Keratinocyte (primary cell): ENCODE data around the gene CILP2. TPM values are rescaled to one million over a fixed set of nuclear protein-coding genes. Genes with fewer than 3 reads are reported as not detected.

Experiments
- DNase-seq: peaks from one replicate; pipeline ENCODE4 v3.0.0-alpha.2; 2011; ENCODE audit warnings: low read depth, missing footprints, low spot score
- FAIRE-seq: peaks from 2 replicates; lab custom pipeline; 2011; peaks lifted over from hg19 to GRCh38; lab: Jason Lieb, UNC
- H2AFZ ChIP-seq: 2 replicates; pipeline ENCODE4 v1.6.0; 2012; ENCODE audit warnings: low read length, control low read depth, inconsistent platforms; ENCODE audit not compliant: control insufficient read depth
- H3K27ac ChIP-seq: 2 replicates; pipeline ENCODE4 v1.5.1; 2011; ENCODE audit warnings: low read length; ENCODE audit not compliant: control insufficient read depth, insufficient read depth
- H3K27me3 ChIP-seq: 3 replicates; pipeline ENCODE4 v1.6.0; 2011; ENCODE audit warnings: low read length; ENCODE audit not compliant: control insufficient read depth, insufficient read depth; ENCODE audit errors: extremely low read depth
- H3K36me3 ChIP-seq, 2 experiments: 2 replicates in 1 of 2; 3 replicates in 1 of 2; pipeline ENCODE4 v1.5.1; 2011; ENCODE audit warnings: low read length in 2 of 2, mild to moderate bottlenecking in 1 of 2; ENCODE audit not compliant: control insufficient read depth in 2 of 2, insufficient read depth in 2 of 2; ENCODE audit errors: extremely low read depth in 1 of 2
- H3K4me1 ChIP-seq: 3 replicates; pipeline ENCODE4 v1.5.1; 2011; ENCODE audit warnings: low read length; ENCODE audit not compliant: control insufficient read depth, insufficient read depth; ENCODE audit errors: extremely low read depth
- H3K4me2 ChIP-seq: 3 replicates; pipeline ENCODE4 v1.6.0; 2011; ENCODE audit warnings: low read depth, low read length; ENCODE audit not compliant: control insufficient read depth, insufficient read depth; ENCODE audit errors: extremely low read depth
- H3K4me3 ChIP-seq, 3 experiments: fragments of 200-600 bp in 1 of 3; sonication (generic) in 1 of 3; 2 replicates in 2 of 3; 3 replicates in 1 of 3; pipeline ENCODE4 v1.5.1; 2011 to 2016; ENCODE audit warnings: low read length in 3 of 3, mild to moderate bottlenecking in 3 of 3, control low read depth in 2 of 3, inconsistent platforms in 1 of 3, low read depth in 1 of 3, mixed read lengths in 1 of 3, mixed run types in 1 of 3, moderate library complexity in 1 of 3; ENCODE audit not compliant: control insufficient read depth in 2 of 3, insufficient read depth in 2 of 3; ENCODE audit errors: extremely low read depth in 1 of 3
- H3K79me2 ChIP-seq: 2 replicates; pipeline ENCODE4 v1.6.0; 2012; ENCODE audit warnings: low read length; ENCODE audit not compliant: control insufficient read depth, insufficient read depth
- H3K9ac ChIP-seq: 3 replicates; pipeline ENCODE4 v1.6.0; 2011; ENCODE audit warnings: low read length; ENCODE audit not compliant: control insufficient read depth, insufficient read depth; ENCODE audit errors: extremely low read depth
- H3K9me1 ChIP-seq: 3 replicates; pipeline ENCODE4 v1.6.0; 2011; ENCODE audit warnings: low read length; ENCODE audit not compliant: control insufficient read depth, insufficient read depth; ENCODE audit errors: extremely low read depth
- H3K9me3 ChIP-seq: 2 replicates; pipeline ENCODE4 v1.5.1; 2012; ENCODE audit warnings: low read depth, low read length; ENCODE audit not compliant: control insufficient read depth
- H4K20me1 ChIP-seq: 3 replicates; pipeline ENCODE4 v1.6.0; 2011; ENCODE audit warnings: low read length; ENCODE audit not compliant: control insufficient read depth, insufficient read depth; ENCODE audit errors: extremely low read depth
- EZH2 ChIP-seq: IDR thresholded peaks from one replicate; pipeline ENCODE4 v1.6.1; 2012; ENCODE audit warnings: inconsistent platforms, mild to moderate bottlenecking, low read length, moderate library complexity
- dilution Hi-C: fragments of 300-500 bp; cut with MboI; formaldehyde crosslinking; loops from one replicate; pipeline ENCODE4 v1.7.0; 2020; ENCODE audit warnings: low sequenced_read_pairs; ENCODE audit not compliant: extremely low pct_ligation_motif_present
- polyA plus RNA-seq, 5 experiments: library from polyadenylated mRNA; depleted of rRNA in 3 of 5; stranded (reverse) in 3 of 5; stranded (forward) in 1 of 5; unstranded in 1 of 5; fragments of >200 nt; gene quantifications; 1 replicate in 1 of 5; 2 replicates in 3 of 5; 3 replicates in 1 of 5; pipeline versions ENCODE4 v1.2.1 to v1.2.3, GENCODE V29; 2011 to 2012; ENCODE audit warnings: missing spikeins in 2 of 5, low read depth in 1 of 5, low replicate concordance in 1 of 5
- TF ChIP-seq, protein P1 (sequence below), 3 experiments: IDR thresholded peaks in 1 of 3; conservative IDR thresholded peaks in 1 of 3; optimal IDR thresholded peaks in 1 of 3; 2 replicates in 2 of 3; 3 replicates in 1 of 3; pipeline versions ENCODE3 to v1.5.1; 2011; ENCODE audit warnings: low read length in 3 of 3, mild to moderate bottlenecking in 3 of 3, moderate library complexity in 2 of 3, control low read depth in 1 of 3, inconsistent platforms in 1 of 3; ENCODE audit not compliant: insufficient read depth in 2 of 3; ENCODE audit errors: extremely low read depth in 1 of 3

CILP2 gene
- polyA plus RNA-seq, 1 donor (not counting 4 experiments of a cell fraction or from before 2014, with no cell fraction given), result 0.07 TPM

DNA sequence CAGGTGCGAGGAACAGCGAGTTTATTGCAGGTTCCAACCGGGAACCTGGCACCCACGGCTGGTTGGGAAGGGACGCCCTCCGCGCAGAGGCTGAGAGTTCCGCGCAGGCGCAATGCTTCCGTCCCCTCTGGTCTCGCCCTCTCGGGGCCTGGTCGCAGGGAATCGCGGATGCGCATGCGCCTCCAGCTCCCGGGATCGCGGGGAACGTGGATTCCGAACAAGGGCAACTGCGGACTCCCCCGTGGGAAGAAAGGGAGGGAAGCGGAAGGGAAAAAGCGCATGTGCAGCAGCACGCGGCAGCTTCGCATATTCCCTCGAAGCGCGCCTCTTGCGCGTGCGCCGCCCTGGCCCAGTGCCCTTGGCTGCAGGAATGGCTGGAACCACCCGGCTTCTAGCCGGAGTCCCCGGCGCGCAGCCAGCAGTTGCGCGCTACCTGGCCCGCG lies 23.8 kb upstream of the CILP2 start:
- Histone ChIP-seq H3K9ac (no peak overlapping the region), H3K36me3 (peaks cover under 1 to 7% of the 10 kb centered on the region in 2 experiments), H3K27ac (no peak overlapping the region), H2AFZ (no peak overlapping the region), H3K4me3 (no peak overlapping the region), H3K79me2 (peaks cover 24% of the 10 kb centered on the region), H3K9me3 (peaks cover 5% of the 10 kb centered on the region), H3K4me2 (no peak overlapping the region), H3K27me3 (no peaks in the 10 kb centered on the region), H3K4me1 (peaks cover 11% of the 10 kb centered on the region), H3K9me1 (no peaks in the 10 kb centered on the region), H4K20me1 (no peaks in the 10 kb centered on the region)
- TF ChIP-seq, protein P1, sequence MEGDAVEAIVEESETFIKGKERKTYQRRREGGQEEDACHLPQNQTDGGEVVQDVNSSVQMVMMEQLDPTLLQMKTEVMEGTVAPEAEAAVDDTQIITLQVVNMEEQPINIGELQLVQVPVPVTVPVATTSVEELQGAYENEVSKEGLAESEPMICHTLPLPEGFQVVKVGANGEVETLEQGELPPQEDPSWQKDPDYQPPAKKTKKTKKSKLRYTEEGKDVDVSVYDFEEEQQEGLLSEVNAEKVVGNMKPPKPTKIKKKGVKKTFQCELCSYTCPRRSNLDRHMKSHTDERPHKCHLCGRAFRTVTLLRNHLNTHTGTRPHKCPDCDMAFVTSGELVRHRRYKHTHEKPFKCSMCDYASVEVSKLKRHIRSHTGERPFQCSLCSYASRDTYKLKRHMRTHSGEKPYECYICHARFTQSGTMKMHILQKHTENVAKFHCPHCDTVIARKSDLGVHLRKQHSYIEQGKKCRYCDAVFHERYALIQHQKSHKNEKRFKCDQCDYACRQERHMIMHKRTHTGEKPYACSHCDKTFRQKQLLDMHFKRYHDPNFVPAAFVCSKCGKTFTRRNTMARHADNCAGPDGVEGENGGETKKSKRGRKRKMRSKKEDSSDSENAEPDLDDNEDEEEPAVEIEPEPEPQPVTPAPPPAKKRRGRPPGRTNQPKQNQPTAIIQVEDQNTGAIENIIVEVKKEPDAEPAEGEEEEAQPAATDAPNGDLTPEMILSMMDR (optimal IDR thresholded peaks at IDR 0.05 in 1 of 3, IDR thresholded peaks at IDR 0.05 in 1 of 3, conservative IDR thresholded peaks at IDR 0.05 in 1 of 3; ENCODE audit: extremely low read depth in 1 of 3, insufficient read depth in 2 of 3, low read length in 3 of 3), result no peak
- no peak for DNase-seq
- FAIRE-seq, result no peak
- dilution Hi-C loops, result no loop called here

GRCh38 chr19:19514881-19515641 lies 23.0 kb upstream of the CILP2 start, which contains the start of gene TSSK6:
Gene TSSK6 (minus strand): TSS chr19:19515548. CDS start chr19:19515427, 121 bp downstream.
- TF ChIP-seq EZH2, result no peak
- TF ChIP-seq, protein P1 (optimal IDR thresholded peaks at IDR 0.05 in 1 of 3, IDR thresholded peaks at IDR 0.05 in 1 of 3, conservative IDR thresholded peaks at IDR 0.05 in 1 of 3; ENCODE audit: extremely low read depth in 1 of 3, insufficient read depth in 2 of 3, low read length in 3 of 3), result no peak
- dilution Hi-C loops, result no loop called here
- peaks cover 11% of the 10 kb centered on the region for H3K4me1 ChIP-seq

More at GRCh38 chr19:19514881-19515641, 23.0 kb upstream of the CILP2 start, which contains the start of gene TSSK6:
- H3K79me2 ChIP-seq, result peaks cover 30% of the 10 kb centered on the region
- DNase-seq (no peak), FAIRE-seq (no peak)
- peak within 1 kb of the TSS; percentile 81 for H3K9ac ChIP-seq
- H3K27ac ChIP-seq, result peak within 1 kb of the TSS; percentile 72
- H3K9me3 ChIP-seq, result peaks cover 5% of the 10 kb centered on the region
- H3K9me1 ChIP-seq, result no peaks in the 10 kb centered on the region
- peak within 1 kb of the TSS; percentile 72 for H2AFZ ChIP-seq
- H3K4me3 ChIP-seq, result peak within 1 kb of the TSS; percentile 77 to 81 (median 77)
- peak within 1 kb of the TSS; percentile 65 for H3K4me2 ChIP-seq
- H4K20me1 ChIP-seq, result no peaks in the 10 kb centered on the region
- H3K36me3 ChIP-seq, result peaks cover 6 to 12% of the 10 kb centered on the region in 2 experiments
- no peaks in the 10 kb centered on the region for H3K27me3 ChIP-seq
